Mucosa of rectum (tissue), 2 donors: ENCODE results near the gene TRMT6.

ENCODE experiments used
- H3K27ac ChIP-seq, 2 donors: one replicate each; pipeline ENCODE4 v1.7.0; 2013; ENCODE audit warnings: inconsistent platforms in 2 of 2, low read depth in 2 of 2, low read length in 2 of 2
- H3K27me3 ChIP-seq, 2 donors: one replicate each; pipeline ENCODE4 v1.7.0; 2013; ENCODE audit warnings: low read length in 2 of 2; ENCODE audit not compliant: control insufficient read depth in 2 of 2, insufficient read depth in 2 of 2
- H3K36me3 ChIP-seq, 2 donors: one replicate each; pipeline ENCODE4 v1.7.0; 2013; ENCODE audit warnings: low read length in 2 of 2; ENCODE audit not compliant: control insufficient read depth in 2 of 2, insufficient read depth in 2 of 2
- H3K4me1 ChIP-seq, 2 donors: one replicate each; pipeline ENCODE4 v1.7.0; 2013; ENCODE audit warnings: low read length in 2 of 2, mild to moderate bottlenecking in 1 of 2; ENCODE audit not compliant: control insufficient read depth in 2 of 2, insufficient read depth in 2 of 2
- H3K4me3 ChIP-seq, 2 donors: one replicate each; pipeline ENCODE4 v1.7.0; 2013; ENCODE audit warnings: low read length in 2 of 2
- H3K9ac ChIP-seq, 2 donors: one replicate each; pipeline ENCODE4 v1.7.0; 2013; ENCODE audit warnings: low read length in 2 of 2, low read depth in 1 of 2, mild to moderate bottlenecking in 1 of 2
- H3K9me3 ChIP-seq, 2 donors: one replicate each; pipeline ENCODE4 v1.7.0; 2013; ENCODE audit warnings: low read length in 2 of 2; ENCODE audit not compliant: control insufficient read depth in 2 of 2
- donor health status: healthy.
- donor health status: Normal muscosa, but diverticular disease.

Gene TRMT6

GRCh38 chr20:5931411-5931810 lies 18.9 kb downstream of the TRMT6 start:
- H3K27ac ChIP-seq: no peak overlapping the region
- no peaks in the 10 kb centered on the region for H3K9me3 ChIP-seq
- H3K9ac ChIP-seq: no peak overlapping the region
- H3K4me3 ChIP-seq: no peak overlapping the region
- H3K4me1 ChIP-seq: no peaks in the 10 kb centered on the region
- no peaks in the 10 kb centered on the region for H3K36me3 ChIP-seq
- no peaks in the 10 kb centered on the region for H3K27me3 ChIP-seq

GRCh38 chr20:5928836-5929715 lies 21.3 kb downstream of the TRMT6 start:
- Histone ChIP-seq H3K27me3 (no peaks in the 10 kb centered on the region), H3K4me3 (no peak overlapping the region), H3K4me1 (no peaks in the 10 kb centered on the region), H3K9me3 (no peaks in the 10 kb centered on the region), H3K9ac (no peak overlapping the region), H3K27ac (no peak overlapping the region), H3K36me3 (no peaks in the 10 kb centered on the region)

GRCh38 chr20:5927749-5928462 lies 22.4 kb downstream of the TRMT6 start:
- no peak overlapping the region for H3K27ac ChIP-seq
- no peaks in the 10 kb centered on the region for H3K36me3 ChIP-seq
- no peaks in the 10 kb centered on the region for H3K27me3 ChIP-seq
- H3K9me3 ChIP-seq: no peaks in the 10 kb centered on the region
- no peak overlapping the region for H3K4me3 ChIP-seq
- H3K9ac ChIP-seq: no peak overlapping the region
- H3K4me1 ChIP-seq: no peaks in the 10 kb centered on the region

GRCh38 chr20:5925551-5925950 lies 24.8 kb downstream of the TRMT6 start:
- Histone ChIP-seq H3K27ac (no peak overlapping the region), H3K9ac (no peak overlapping the region), H3K9me3 (no peaks in the 10 kb centered on the region), H3K27me3 (no peaks in the 10 kb centered on the region), H3K4me3 (no peak overlapping the region), H3K4me1 (no peaks in the 10 kb centered on the region), H3K36me3 (no peaks in the 10 kb centered on the region)

GRCh38 chr20:5923493-5923892 lies 26.8 kb downstream of the TRMT6 start:
- Histone ChIP-seq H3K27ac (no peak overlapping the region), H3K36me3 (no peaks in the 10 kb centered on the region), H3K4me3 (no peak overlapping the region), H3K4me1 (no peaks in the 10 kb centered on the region), H3K9ac (no peak overlapping the region), H3K27me3 (no peaks in the 10 kb centered on the region), H3K9me3 (no peaks in the 10 kb centered on the region)

GRCh38 chr20:5920581-5920980 lies 29.8 kb downstream of the TRMT6 start:
- H3K27ac ChIP-seq: no peak overlapping the region
- H3K9me3 ChIP-seq: no peaks in the 10 kb centered on the region
- no peak overlapping the region for H3K9ac ChIP-seq
- no peaks in the 10 kb centered on the region for H3K4me1 ChIP-seq
- no peaks in the 10 kb centered on the region for H3K27me3 ChIP-seq
- no peak overlapping the region for H3K4me3 ChIP-seq
- no peaks in the 10 kb centered on the region for H3K36me3 ChIP-seq

- H3K9me3 ChIP-seq: no peaks in the 10 kb centered on the region
- no peak overlapping the region for H3K9ac ChIP-seq
- no peaks in the 10 kb centered on the region for H3K27me3 ChIP-seq
- no peak overlapping the region for H3K4me3 ChIP-seq
- no peak overlapping the region for H3K27ac ChIP-seq
- no peaks in the 10 kb centered on the region for H3K4me1 ChIP-seq
- H3K36me3 ChIP-seq: no peaks in the 10 kb centered on the region
Observed at GRCh38 chr20:5919626-5920544, 30.4 kb downstream of the TRMT6 start.

- no peak overlapping the region for H3K4me3 ChIP-seq
- H3K36me3 ChIP-seq: no peaks in the 10 kb centered on the region
- no peaks in the 10 kb centered on the region for H3K9me3 ChIP-seq
- no peaks in the 10 kb centered on the region for H3K4me1 ChIP-seq
- no peak overlapping the region for H3K27ac ChIP-seq
- no peaks in the 10 kb centered on the region for H3K27me3 ChIP-seq
- no peak overlapping the region for H3K9ac ChIP-seq
Observed at GRCh38 chr20:5918856-5919625, 31.3 kb downstream of the TRMT6 start.

GRCh38 chr20:5914859-5915258 lies 35.5 kb downstream of the TRMT6 start:
- no peak overlapping the region for H3K4me3 ChIP-seq
- no peaks in the 10 kb centered on the region for H3K9me3 ChIP-seq
- no peak overlapping the region for H3K27ac ChIP-seq
- no peaks in the 10 kb centered on the region for H3K36me3 ChIP-seq
- peaks cover 0 to 3% of the 10 kb centered on the region in 2 donors for H3K4me1 ChIP-seq
- H3K9ac ChIP-seq: no peak overlapping the region
- peaks cover 9 to 14% of the 10 kb centered on the region in 2 donors for H3K27me3 ChIP-seq
